ENCODE data around the gene TXNDC17. TPM values are rescaled to one million over a fixed set of nuclear protein-coding genes. Genes with fewer than 3 reads are reported as not detected.
"Not testable (repeated sequence)": the region's sequence is repeated elsewhere in the genome, so short reads cannot be mapped to it uniquely, and the experiment has no call there.

TXNDC17 gene
- total RNA-seq, 6 experiments from 2014 or later: 115 to 154 (median 139) TPM

- no peak for DNase-seq
These were observed 16.9 kb downstream of the TXNDC17 start for GRCh38 chr17:6657633-6658287.

GRCh38 chr17:6658411-6658810 is 17.6 kb downstream of the TXNDC17 start:
- H3K27me3 Mint-ChIP-seq (ENCODE audit: insufficient read depth): peaks cover 39% of the 10 kb centered on the region
- DNase-seq; H3K27ac Mint-ChIP-seq; H3K9me3 Mint-ChIP-seq; H3K4me3 Mint-ChIP-seq; H3K4me1 Mint-ChIP-seq (ENCODE audit: low read depth); H3K36me3 Mint-ChIP-seq (ENCODE audit: low read depth): not testable (repeated sequence)

More at GRCh38 chr17:6657633-6658287, 16.9 kb downstream of the TXNDC17 start:
- TF ChIP-seq CTCF (IDR thresholded peaks at IDR 0.05): no peak
- H3K4me3 Mint-ChIP-seq: no peak overlapping the region
- H3K4me1 Mint-ChIP-seq (ENCODE audit: low read depth): peaks cover 15% of the 10 kb centered on the region
- H3K36me3 Mint-ChIP-seq (ENCODE audit: low read depth): peaks cover 10% of the 10 kb centered on the region
- no peaks in the 10 kb centered on the region for H3K9me3 Mint-ChIP-seq
- H3K27me3 Mint-ChIP-seq (ENCODE audit: insufficient read depth): peaks cover 39% of the 10 kb centered on the region
- no peak overlapping the region for H3K27ac Mint-ChIP-seq

GRCh38 chr17:6660101-6660500 is 19.2 kb downstream of the TXNDC17 start:
- DNase-seq: no peak
- H3K4me1 Mint-ChIP-seq (ENCODE audit: low read depth): peaks cover 5% of the 10 kb centered on the region; the same call in 1 of the 2 replicates
- H3K4me3 Mint-ChIP-seq: no peak overlapping the region
- no peaks in the 10 kb centered on the region for H3K9me3 Mint-ChIP-seq
- H3K27me3 Mint-ChIP-seq (ENCODE audit: insufficient read depth): peaks cover 38% of the 10 kb centered on the region
- TF ChIP-seq CTCF (IDR thresholded peaks at IDR 0.05): no peak
- no peak overlapping the region for H3K27ac Mint-ChIP-seq
- H3K36me3 Mint-ChIP-seq (ENCODE audit: low read depth): no peaks in the 10 kb centered on the region

- no peaks in the 10 kb centered on the region for H3K36me3 Mint-ChIP-seq (ENCODE audit: low read depth)
- H3K4me3 Mint-ChIP-seq: no peak overlapping the region
- H3K27me3 Mint-ChIP-seq (ENCODE audit: insufficient read depth): peaks cover 32% of the 10 kb centered on the region
- no peak overlapping the region for H3K27ac Mint-ChIP-seq
- DNase-seq: no peak
- TF ChIP-seq CTCF (IDR thresholded peaks at IDR 0.05): no peak
- peaks cover 5% of the 10 kb centered on the region; the same call in 1 of the 2 replicates for H3K4me1 Mint-ChIP-seq (ENCODE audit: low read depth)
- H3K9me3 Mint-ChIP-seq: no peaks in the 10 kb centered on the region
These were observed 20.1 kb downstream of the TXNDC17 start for GRCh38 chr17:6660805-6661463.

- H3K27ac Mint-ChIP-seq: no peak overlapping the region
- H3K4me3 Mint-ChIP-seq: no peak overlapping the region
- H3K27me3 Mint-ChIP-seq (ENCODE audit: insufficient read depth): peaks cover 28% of the 10 kb centered on the region
- TF ChIP-seq CTCF (IDR thresholded peaks at IDR 0.05): no peak
- no peak for DNase-seq
- no peaks in the 10 kb centered on the region for H3K36me3 Mint-ChIP-seq (ENCODE audit: low read depth)
- no peaks in the 10 kb centered on the region; the same call in 1 of the 2 replicates for H3K4me1 Mint-ChIP-seq (ENCODE audit: low read depth)
- H3K9me3 Mint-ChIP-seq: no peaks in the 10 kb centered on the region
These were observed 20.6 kb downstream of the TXNDC17 start for GRCh38 chr17:6661464-6661848.

GRCh38 chr17:6663200-6663599 is 22.3 kb downstream of the TXNDC17 start:
- not testable (repeated sequence) for H3K9me3 Mint-ChIP-seq; H3K4me3 Mint-ChIP-seq; H3K36me3 Mint-ChIP-seq (ENCODE audit: low read depth); H3K4me1 Mint-ChIP-seq (ENCODE audit: low read depth); H3K27ac Mint-ChIP-seq; DNase-seq
- peaks cover 24% of the 10 kb centered on the region for H3K27me3 Mint-ChIP-seq (ENCODE audit: insufficient read depth)

Data from HFFc6 (cell line).